Measurements from ENCODE around the gene SLC9A5. TPM values are rescaled to one million over a fixed set of nuclear protein-coding genes. Genes with fewer than 3 reads are reported as not detected.

The SLC9A5 gene
- total and polyA plus RNA-seq, 4 donors, result 1.1 to 2.9 (median 1.6) TPM

DNA sequence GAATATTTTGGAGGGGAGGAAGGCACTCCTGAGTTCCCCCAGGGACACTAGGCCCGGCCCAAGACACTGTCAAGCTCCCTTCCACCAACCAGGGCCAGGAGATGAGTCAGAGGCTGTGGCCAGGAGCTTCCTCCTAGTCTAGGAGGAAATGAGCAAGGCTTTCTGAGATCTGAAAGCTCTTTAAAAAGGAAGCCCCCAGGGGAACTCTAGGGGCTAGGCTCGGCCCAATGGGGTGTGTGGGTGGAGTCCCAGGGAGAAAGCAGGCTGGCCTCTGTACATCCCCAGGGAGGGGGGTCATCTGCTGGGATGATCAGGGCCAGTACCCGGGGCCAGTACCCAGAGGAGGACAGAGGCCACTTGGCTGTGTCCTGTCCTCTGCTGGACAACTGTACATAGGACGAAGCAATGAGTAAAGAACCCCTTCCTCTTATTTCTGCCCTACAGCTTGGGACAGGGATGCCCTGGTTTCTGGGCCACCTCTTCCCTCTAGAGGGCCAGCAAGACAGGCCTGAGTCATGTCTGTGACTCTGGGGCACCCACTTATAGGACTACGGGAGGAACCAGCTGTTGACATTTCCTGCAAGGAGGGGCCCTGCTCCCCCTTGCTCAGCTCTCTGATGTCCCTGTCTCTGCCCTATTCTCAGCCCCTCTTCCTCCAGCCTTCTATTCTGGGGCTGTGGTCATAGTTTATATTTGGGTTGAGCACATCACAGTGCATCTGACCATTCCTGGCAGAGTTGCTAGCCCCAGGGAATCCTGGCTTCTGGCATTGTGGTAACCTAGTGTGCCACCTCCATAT, 4.2 kb upstream of the SLC9A5 start:
- no peak overlapping the region for H3K4me3 ChIP-seq (ENCODE audit: low read length in 2 of 2)
- peak; percentile 87 to 90 for DNase-seq
- H3K27ac ChIP-seq (ENCODE audit: low read depth in 1 of 2, low read length in 2 of 2), result peak overlapping the region in 1 of 2 donors; percentile 23
- H3K36me3 ChIP-seq (ENCODE audit: control insufficient read depth in 1 of 2, insufficient read depth in 2 of 2, low read length in 1 of 2), result no peaks in the 10 kb centered on the region
- H3K9me3 ChIP-seq (ENCODE audit: control insufficient read depth, low read length), result no peaks in the 10 kb centered on the region
- ATAC-seq (ENCODE audit: low FRiP score), result peak; percentile 13
- H3K27me3 ChIP-seq (ENCODE audit: control insufficient read depth in 1 of 2, insufficient read depth in 2 of 2, low read length in 1 of 2), result no peaks in the 10 kb centered on the region
- H3K4me1 ChIP-seq (ENCODE audit: control insufficient read depth in 1 of 2, insufficient read depth in 2 of 2, low read length in 2 of 2), result no peaks in the 10 kb centered on the region
- intact Hi-C loops (cut with DNase I), result no loop called here
- 30 to 34% methylated on average over 5 of the region's 5 CpGs for WGBS, 2 donors

GRCh38 chr16:67245186-67245585, 3.6 kb upstream of the SLC9A5 start:
- intact Hi-C loops (cut with DNase I), result no loop called here
- Histone ChIP-seq H3K36me3 (ENCODE audit: control insufficient read depth in 1 of 2, insufficient read depth in 2 of 2, low read length in 1 of 2) (no peaks in the 10 kb centered on the region), H3K27ac (ENCODE audit: low read depth in 1 of 2, low read length in 2 of 2) (no peak overlapping the region), H3K9me3 (ENCODE audit: control insufficient read depth, low read length) (no peaks in the 10 kb centered on the region), H3K4me3 (ENCODE audit: low read length in 2 of 2) (no peak overlapping the region), H3K27me3 (ENCODE audit: control insufficient read depth in 1 of 2, insufficient read depth in 2 of 2, low read length in 1 of 2) (no peaks in the 10 kb centered on the region), H3K4me1 (ENCODE audit: control insufficient read depth in 1 of 2, insufficient read depth in 2 of 2, low read length in 2 of 2) (no peaks in the 10 kb centered on the region)
- DNase-seq, result peak; percentile 45 to 57
- 79 to 81% methylated on average over 4 of the region's 4 CpGs for WGBS, 2 donors
- ATAC-seq (ENCODE audit: low FRiP score), result no peak

- WGBS, 2 donors, result 10 to 12% methylated on average over 8 of the region's 8 CpGs
- Histone ChIP-seq H3K27me3 (ENCODE audit: control insufficient read depth in 1 of 2, insufficient read depth in 2 of 2, low read length in 1 of 2) (no peaks in the 10 kb centered on the region), H3K4me1 (ENCODE audit: control insufficient read depth in 1 of 2, insufficient read depth in 2 of 2, low read length in 2 of 2) (no peaks in the 10 kb centered on the region), H3K27ac (ENCODE audit: low read depth in 1 of 2, low read length in 2 of 2) (peak overlapping the region in 1 of 2 donors; percentile 69), H3K4me3 (ENCODE audit: low read length in 2 of 2) (peak overlapping the region; percentile 60 to 78), H3K9me3 (ENCODE audit: control insufficient read depth, low read length) (no peaks in the 10 kb centered on the region), H3K36me3 (ENCODE audit: control insufficient read depth in 1 of 2, insufficient read depth in 2 of 2, low read length in 1 of 2) (no peaks in the 10 kb centered on the region)
- ATAC-seq (ENCODE audit: low FRiP score) (no peak), DNase-seq (no peak)
- intact Hi-C loops (cut with DNase I), result no loop called here
These were observed 3.1 kb upstream of the SLC9A5 start for GRCh38 chr16:67245674-67246080.

DNA sequence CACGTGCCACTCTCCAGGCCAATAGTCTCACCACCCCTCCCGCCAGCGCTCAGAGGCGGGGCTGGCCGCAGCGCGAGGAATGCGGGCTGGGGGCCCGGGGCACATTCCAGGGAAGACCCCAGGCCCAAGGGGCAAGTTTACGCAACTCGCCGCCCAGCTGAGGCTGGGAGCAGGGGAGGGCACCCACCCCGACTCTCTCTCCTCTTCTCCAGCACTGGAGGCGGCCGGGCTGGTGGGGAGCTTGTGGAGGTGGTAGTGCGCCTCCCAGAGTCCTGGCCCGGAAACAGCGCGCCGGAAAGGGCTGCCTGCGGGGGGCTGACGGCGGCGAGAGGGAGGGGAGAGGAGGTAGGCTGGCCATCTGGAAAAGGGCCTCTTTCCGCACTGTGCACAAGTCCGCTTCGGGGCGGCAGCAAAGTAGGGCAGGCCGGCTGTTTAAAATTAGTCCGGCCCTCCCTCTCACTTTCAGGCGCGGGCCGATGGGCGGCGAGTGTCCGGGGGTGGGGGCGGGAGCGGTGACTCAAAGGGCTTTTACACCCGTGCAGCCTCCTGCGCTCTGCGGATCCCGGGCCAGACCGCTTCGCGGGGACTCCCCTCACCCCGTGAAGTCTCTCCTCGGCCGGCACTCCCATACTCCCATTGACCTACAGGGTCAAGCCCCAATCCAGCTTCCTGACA, 2.6 kb upstream of the SLC9A5 start:
- DNase-seq (peak; percentile 87 to 92), ATAC-seq (ENCODE audit: low FRiP score) (peak; percentile 64)
- Histone ChIP-seq H3K4me1 (ENCODE audit: control insufficient read depth in 1 of 2, insufficient read depth in 2 of 2, low read length in 2 of 2) (no peaks in the 10 kb centered on the region), H3K36me3 (ENCODE audit: control insufficient read depth in 1 of 2, insufficient read depth in 2 of 2, low read length in 1 of 2) (no peaks in the 10 kb centered on the region), H3K27ac (ENCODE audit: low read depth in 1 of 2, low read length in 2 of 2) (peak overlapping the region; percentile 7 to 69), H3K9me3 (ENCODE audit: control insufficient read depth, low read length) (no peaks in the 10 kb centered on the region), H3K27me3 (ENCODE audit: control insufficient read depth in 1 of 2, insufficient read depth in 2 of 2, low read length in 1 of 2) (no peaks in the 10 kb centered on the region), H3K4me3 (ENCODE audit: low read length in 2 of 2) (peak overlapping the region; percentile 60 to 78)
- WGBS, 2 donors, result 0% methylated on average over 36 to 48 of the region's 48 CpGs
- intact Hi-C loops (cut with DNase I), result no loop called here

- Histone ChIP-seq H3K4me1 (ENCODE audit: control insufficient read depth in 1 of 2, insufficient read depth in 2 of 2, low read length in 2 of 2) (no peaks in the 10 kb centered on the region), H3K9me3 (ENCODE audit: control insufficient read depth, low read length) (no peaks in the 10 kb centered on the region), H3K4me3 (ENCODE audit: low read length in 2 of 2) (peak overlapping the region; percentile 60 to 78), H3K36me3 (ENCODE audit: control insufficient read depth in 1 of 2, insufficient read depth in 2 of 2, low read length in 1 of 2) (no peaks in the 10 kb centered on the region), H3K27me3 (ENCODE audit: control insufficient read depth in 1 of 2, insufficient read depth in 2 of 2, low read length in 1 of 2) (no peaks in the 10 kb centered on the region), H3K27ac (ENCODE audit: low read depth in 1 of 2, low read length in 2 of 2) (peak overlapping the region in 1 of 2 donors; percentile 58)
- WGBS, 2 donors, result 0% methylated on average over 26 of the region's 26 CpGs
- DNase-seq (peak; percentile 69 to 81), ATAC-seq (ENCODE audit: low FRiP score) (peak; percentile 1)
- intact Hi-C loops (cut with DNase I), result no loop called here
These were observed 2.0 kb upstream of the SLC9A5 start for GRCh38 chr16:67246756-67247191.

- Histone ChIP-seq H3K27ac (ENCODE audit: low read depth in 1 of 2, low read length in 2 of 2) (peak within 1 kb of the TSS in 1 of 2 donors; percentile 69), H3K36me3 (ENCODE audit: control insufficient read depth in 1 of 2, insufficient read depth in 2 of 2, low read length in 1 of 2) (no peaks in the 10 kb centered on the region), H3K4me1 (ENCODE audit: control insufficient read depth in 1 of 2, insufficient read depth in 2 of 2, low read length in 2 of 2) (no peaks in the 10 kb centered on the region), H3K27me3 (ENCODE audit: control insufficient read depth in 1 of 2, insufficient read depth in 2 of 2, low read length in 1 of 2) (no peaks in the 10 kb centered on the region), H3K9me3 (ENCODE audit: control insufficient read depth, low read length) (no peaks in the 10 kb centered on the region), H3K4me3 (ENCODE audit: low read length in 2 of 2) (peak within 1 kb of the TSS; percentile 60 to 78)
- 0% methylated on average over 59 to 60 of the region's 60 CpGs for WGBS, 2 donors
- intact Hi-C loops (cut with DNase I), result no loop called here
- ATAC-seq (ENCODE audit: low FRiP score) (peak; percentile 94), DNase-seq (peak; percentile 98 to 100)
These were observed 1.3 kb upstream of the SLC9A5 start, which contains the start of gene FHOD1 for GRCh38 chr16:67247192-67248072. FHOD1 (minus strand) TSS chr16:67247481; CDS start chr16:67247410, 71 bp downstream.

- DNase-seq, result peak in 1 of 2 donors; percentile 45
- no peak overlapping the region for H3K4me3 ChIP-seq (ENCODE audit: low read length in 2 of 2)
- 5 to 6% methylated on average over 7 of the region's 7 CpGs for WGBS, 2 donors
- H3K9me3 ChIP-seq (ENCODE audit: control insufficient read depth, low read length), result no peaks in the 10 kb centered on the region
- no peaks in the 10 kb centered on the region for H3K27me3 ChIP-seq (ENCODE audit: control insufficient read depth in 1 of 2, insufficient read depth in 2 of 2, low read length in 1 of 2)
- intact Hi-C loops (cut with DNase I), result no loop called here
- no peak overlapping the region for H3K27ac ChIP-seq (ENCODE audit: low read depth in 1 of 2, low read length in 2 of 2)
- no peaks in the 10 kb centered on the region for H3K36me3 ChIP-seq (ENCODE audit: control insufficient read depth in 1 of 2, insufficient read depth in 2 of 2, low read length in 1 of 2)
- ATAC-seq (ENCODE audit: low FRiP score), result no peak
- no peaks in the 10 kb centered on the region for H3K4me1 ChIP-seq (ENCODE audit: control insufficient read depth in 1 of 2, insufficient read depth in 2 of 2, low read length in 2 of 2)
These were observed 742 bp upstream of the SLC9A5 start for GRCh38 chr16:67248073-67248400.

- no peak for ATAC-seq (ENCODE audit: low FRiP score)
- WGBS, 2 donors, result 17 to 18% methylated on average over 19 to 22 of the region's 22 CpGs
- intact Hi-C loops (cut with DNase I), result no loop called here
- no peaks in the 10 kb centered on the region for H3K4me1 ChIP-seq (ENCODE audit: control insufficient read depth in 1 of 2, insufficient read depth in 2 of 2, low read length in 2 of 2)
- H3K27me3 ChIP-seq (ENCODE audit: control insufficient read depth in 1 of 2, insufficient read depth in 2 of 2, low read length in 1 of 2), result no peaks in the 10 kb centered on the region
- H3K4me3 ChIP-seq (ENCODE audit: low read length in 2 of 2), result no peak overlapping the region
- DNase-seq, result peak; percentile 52 to 62
- no peak overlapping the region for H3K27ac ChIP-seq (ENCODE audit: low read depth in 1 of 2, low read length in 2 of 2)
- H3K9me3 ChIP-seq (ENCODE audit: control insufficient read depth, low read length), result no peaks in the 10 kb centered on the region
- H3K36me3 ChIP-seq (ENCODE audit: control insufficient read depth in 1 of 2, insufficient read depth in 2 of 2, low read length in 1 of 2), result no peaks in the 10 kb centered on the region
These were observed 632 bp downstream of the SLC9A5 start for GRCh38 chr16:67249178-67250044.

Measured in aorta (tissue), 5 donors.